GM18507 (cell line): Measurements from ENCODE around the gene TJP3.

ENCODE experiments used
- DNase-seq: peaks from one replicate; pipeline ENCODE4 v3.0.0; 2011; ENCODE audit warnings: low read depth; ENCODE audit not compliant: insufficient read length; ENCODE audit errors: extremely low spot score
- FAIRE-seq: peaks from 2 replicates; lab custom pipeline; 2011; peaks lifted over from hg19 to GRCh38; lab: Jason Lieb, UNC

The TJP3 gene

DNA sequence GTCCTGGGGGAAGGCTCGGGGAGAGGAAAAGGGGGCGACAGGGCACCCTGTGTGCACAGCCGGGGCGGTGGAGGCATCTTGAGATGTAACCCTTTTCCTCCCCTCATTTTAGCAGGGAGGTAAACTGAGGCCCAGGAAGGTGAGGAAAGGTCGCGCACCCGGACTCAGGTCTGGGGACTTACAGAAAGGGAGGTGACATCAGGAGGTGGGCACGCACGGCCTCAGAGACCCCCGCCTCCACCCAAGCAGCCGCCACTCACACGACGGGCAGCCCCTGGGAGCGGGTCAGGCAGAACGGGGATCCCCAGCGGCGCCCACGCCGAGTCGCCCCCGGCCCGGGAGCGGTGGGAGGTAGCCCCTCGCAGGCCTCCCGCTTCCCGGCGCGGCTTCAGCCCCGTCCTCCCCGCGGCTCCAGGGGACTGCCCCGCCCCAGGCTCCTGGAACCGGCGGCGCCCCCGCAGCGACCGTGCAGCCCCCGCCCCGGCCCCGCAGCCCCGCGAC is 8.4 kb upstream of the TJP3 start:
- FAIRE-seq, result no peak

DNA sequence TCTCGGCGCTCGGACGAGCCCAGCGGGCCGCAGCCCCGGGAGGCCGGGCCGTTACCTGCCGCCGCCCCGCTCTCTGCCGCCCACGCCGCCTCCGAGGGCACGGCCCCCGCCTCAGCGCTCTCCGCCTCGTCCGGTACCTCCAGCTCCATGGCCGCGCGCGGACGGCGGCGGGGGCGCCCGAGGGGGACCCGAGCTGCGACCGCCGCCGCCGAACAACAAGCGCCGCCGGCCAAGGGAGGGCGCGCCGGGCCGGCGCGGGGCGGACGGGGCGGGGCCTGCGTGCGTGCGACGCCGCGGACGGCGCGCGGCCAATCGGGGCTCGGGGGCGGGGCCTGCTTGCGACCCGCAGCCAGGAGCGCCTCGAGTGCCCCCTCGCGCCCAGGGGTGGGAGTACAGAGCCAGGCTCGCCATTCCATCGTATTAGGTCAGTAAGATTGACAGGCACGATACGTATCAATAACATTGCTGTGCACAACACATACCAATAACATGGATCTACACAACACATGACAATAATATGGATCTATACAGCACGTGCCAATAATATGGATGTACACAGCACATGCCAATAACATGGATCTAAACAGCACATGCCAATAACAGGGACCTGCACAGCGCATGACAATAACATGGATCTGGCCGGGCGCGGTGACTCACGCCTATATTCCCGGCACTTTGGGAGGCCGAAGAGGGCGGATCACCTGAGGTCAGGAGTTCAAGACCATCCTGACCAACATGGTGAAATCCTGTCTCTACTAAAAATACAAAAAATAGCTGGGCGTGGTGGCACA is 7.7 kb upstream of the TJP3 start, which contains the start of gene PIP5K1C:
Gene PIP5K1C, minus strand, starts transcription at position 227 of the 791 bp plus-strand sequence. Its CDS starts 78 bp downstream, at position 149.
- FAIRE-seq, result peak; percentile 89
- DNase-seq, result peak; percentile 96

More for the DNA sequence above, 8.4 kb upstream of the TJP3 start:
- DNase-seq, result no peak

DNA sequence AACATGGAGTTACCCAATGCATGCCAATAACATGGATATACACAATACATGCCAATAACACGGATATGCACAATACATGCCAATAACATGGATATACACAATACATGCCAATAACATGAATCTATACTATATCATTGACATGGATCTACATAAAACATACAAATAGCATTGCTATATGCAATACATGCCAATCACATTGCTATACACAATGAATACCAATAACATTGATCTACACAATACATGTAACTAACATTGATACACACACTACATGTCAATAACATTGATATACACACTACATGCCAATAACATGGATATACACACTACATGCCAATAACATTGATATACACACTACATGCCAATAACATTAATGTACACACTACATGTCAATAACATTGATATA is 7.0 kb upstream of the TJP3 start:
- DNase-seq (no peak), FAIRE-seq (no peak)

- FAIRE-seq, result no peak
- no peak for DNase-seq
Measured at GRCh38 chr19:3707868-3708206, 347 bp upstream of the TJP3 start.

DNA sequence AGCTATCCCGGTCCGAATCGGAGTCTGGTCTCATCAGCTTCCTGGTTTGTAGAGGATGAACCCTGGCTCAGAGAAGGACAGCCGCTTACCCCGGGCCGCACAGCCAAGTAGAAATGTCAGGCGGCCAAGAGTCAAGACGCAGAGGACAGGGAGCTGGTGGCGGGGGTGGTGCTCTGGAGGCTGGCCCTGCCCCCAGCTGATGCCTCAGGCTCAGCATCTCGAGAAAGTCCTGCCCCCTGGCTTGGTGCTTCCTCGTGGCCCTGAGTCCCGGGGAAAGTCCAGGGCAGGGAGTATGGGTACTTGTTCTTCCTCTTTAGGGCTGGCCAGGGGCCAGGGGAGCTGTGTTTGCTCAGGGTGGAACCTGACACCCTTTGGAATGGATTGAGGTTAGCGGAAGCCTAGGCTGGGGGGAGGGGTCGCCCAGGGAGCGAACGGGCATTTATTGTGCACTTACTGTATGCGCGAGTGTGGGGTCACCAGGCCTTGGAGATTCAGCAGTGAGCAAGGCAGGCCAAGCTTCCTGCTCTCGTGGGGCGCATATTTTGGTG is 2.2 kb downstream of the TJP3 start:
- DNase-seq (no peak), FAIRE-seq (no peak)

GRCh38 chr19:3712663-3713611 is 4.8 kb downstream of the TJP3 start:
- FAIRE-seq (no peak), DNase-seq (no peak)

- DNase-seq, result no peak
- FAIRE-seq, result no peak
Measured at GRCh38 chr19:3716147-3716668, 8.0 kb downstream of the TJP3 start.

- DNase-seq (no peak), FAIRE-seq (no peak)
Measured at GRCh38 chr19:3719868-3720267, 11.7 kb downstream of the TJP3 start.

GRCh38 chr19:3720349-3720917 is 12.2 kb downstream of the TJP3 start:
- no peak for FAIRE-seq
- no peak for DNase-seq

GRCh38 chr19:3721131-3721886 is 13.1 kb downstream of the TJP3 start:
- DNase-seq, result peak; percentile 83
- peak; percentile 54 for FAIRE-seq

- FAIRE-seq, result no peak
- no peak for DNase-seq
Measured at GRCh38 chr19:3721887-3722442, 13.8 kb downstream of the TJP3 start.

DNA sequence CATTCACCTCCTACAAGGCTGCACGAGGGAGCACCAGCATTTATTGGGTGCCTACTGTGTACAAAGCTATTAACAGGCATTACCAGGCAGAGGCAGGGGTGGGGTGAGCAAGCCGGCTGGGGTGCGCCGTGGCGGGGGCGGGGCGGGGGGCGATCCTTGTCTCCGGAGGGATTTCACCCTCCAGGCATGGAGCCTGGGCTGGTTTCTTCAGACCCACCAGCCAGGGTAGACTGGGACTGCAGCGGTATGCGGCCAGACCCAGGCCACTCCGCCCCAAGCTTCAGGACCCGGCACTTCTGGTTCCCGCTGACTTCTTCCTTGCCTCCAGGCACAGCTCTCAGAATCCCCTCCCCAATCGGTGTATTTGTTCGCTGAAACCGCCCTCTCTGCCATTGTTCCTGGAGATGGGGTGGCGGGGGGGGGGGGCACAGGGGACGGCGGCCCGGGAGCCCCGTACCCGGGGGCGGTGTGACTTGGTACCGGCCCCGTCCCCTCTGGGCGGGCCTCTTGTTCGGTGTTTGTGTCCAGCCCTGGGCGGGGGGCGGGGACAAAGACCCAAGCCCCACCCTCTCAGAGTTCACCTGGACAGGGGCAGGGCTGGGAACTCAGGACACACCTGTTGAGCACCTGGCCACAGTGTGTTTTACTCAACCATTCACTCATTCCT is 14.4 kb downstream of the TJP3 start:
- DNase-seq (no peak), FAIRE-seq (no peak)

DNA sequence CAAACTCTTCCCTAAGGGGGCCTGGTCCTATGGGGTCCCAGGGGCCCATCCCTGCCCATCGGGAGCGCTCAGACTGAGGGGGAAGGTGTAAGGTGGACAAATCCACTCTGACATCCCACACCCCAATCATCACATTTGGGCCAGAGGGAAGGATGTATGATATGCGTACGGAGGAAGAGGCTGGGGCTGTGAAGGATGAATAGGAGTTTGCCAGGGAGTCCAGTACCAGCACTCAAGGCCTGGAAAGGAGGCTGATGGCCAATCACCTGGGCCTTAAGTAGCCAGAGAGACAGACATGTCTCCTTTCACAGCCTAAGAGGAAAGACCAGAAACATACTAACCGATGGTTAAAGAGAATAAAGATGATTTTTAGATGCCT is 14.9 kb downstream of the TJP3 start:
- no peak for FAIRE-seq
- no peak for DNase-seq

DNA sequence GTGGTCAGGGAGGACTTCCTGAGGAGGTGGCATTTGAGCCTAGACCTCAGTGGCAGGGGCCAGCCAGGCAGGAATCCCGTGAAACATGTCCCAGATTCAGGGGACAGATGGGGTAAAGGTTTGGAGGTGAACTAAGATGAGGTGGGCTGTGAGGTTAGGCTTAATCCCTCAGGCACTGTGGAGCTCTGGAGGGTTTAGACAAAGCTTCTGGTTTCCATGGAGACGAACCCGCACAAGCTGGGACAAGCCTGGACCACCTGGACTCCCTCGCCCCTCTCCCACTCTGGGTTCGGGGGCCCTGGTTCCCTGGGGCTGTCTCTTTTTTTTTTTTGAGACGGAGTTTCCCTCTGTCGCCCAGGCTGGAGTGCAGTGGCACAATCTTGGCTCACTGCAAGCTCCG is 15.7 kb downstream of the TJP3 start:
- no peak for DNase-seq
- FAIRE-seq, result no peak

DNA sequence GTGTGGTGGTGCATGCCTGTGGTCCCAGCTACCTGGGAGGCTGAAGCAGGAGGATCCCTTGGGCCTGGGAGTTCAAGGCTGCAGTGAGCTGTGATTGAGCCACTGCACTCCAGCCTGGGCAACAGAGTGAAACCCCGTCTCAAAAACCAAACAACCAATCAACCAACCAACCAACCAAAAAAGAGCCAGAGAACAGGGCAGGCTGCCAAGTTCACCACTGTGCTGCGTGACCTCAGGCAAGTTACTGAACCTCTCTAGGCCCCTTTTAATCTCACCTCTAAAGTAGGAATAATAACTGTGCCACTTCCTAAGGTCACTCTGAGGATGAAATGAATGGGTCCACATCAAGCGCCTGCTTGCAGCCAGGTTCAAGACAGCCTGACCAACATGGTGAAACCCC is 16.9 kb downstream of the TJP3 start:
- FAIRE-seq (no peak), DNase-seq (no peak)

DNA sequence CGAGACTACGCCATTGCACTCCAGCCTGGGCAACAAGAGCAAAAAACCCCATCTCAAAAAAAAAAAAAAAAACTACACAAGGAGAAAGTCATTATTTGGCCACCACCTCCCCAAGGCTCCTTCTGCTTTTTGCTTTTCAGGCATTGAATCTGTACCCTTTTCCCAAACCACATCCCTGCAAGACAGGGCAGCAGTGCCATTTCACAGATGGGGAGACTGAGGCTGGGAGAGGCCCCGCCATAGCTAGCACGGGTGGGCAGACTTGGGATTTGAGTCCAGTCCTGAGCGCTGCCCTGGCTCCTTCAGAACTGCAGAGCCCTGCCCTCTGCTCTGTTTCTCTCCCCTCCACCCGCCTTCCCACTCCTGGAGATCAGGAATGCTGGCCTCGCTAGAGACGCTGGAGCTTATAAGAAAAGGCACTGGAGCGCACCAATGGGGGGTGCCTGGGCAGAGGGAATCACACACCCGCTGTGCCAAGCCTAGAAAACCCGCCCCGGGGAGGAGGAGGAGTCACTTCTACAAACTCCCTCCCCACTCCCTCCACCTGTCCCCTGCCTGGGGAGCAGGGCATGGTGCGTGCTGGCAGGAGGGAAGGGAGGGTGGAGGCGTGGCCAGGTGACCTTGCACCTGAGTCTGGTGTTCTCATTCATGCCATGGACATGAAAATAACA is 17.6 kb downstream of the TJP3 start:
- FAIRE-seq, result no peak
- no peak for DNase-seq

- DNase-seq, result no peak
- no peak for FAIRE-seq
Measured at GRCh38 chr19:3730457-3730958, 22.3 kb downstream of the TJP3 start.
